K562 (cell line): ENCODE measurements around the gene JPT1. TPM values are rescaled to one million over a fixed set of nuclear protein-coding genes. Genes with fewer than 3 reads are reported as not detected.

Experiments used
- ATAC-seq: fragments of 200-7000 bp; cut with Tn5 transposase; 3 replicates; pipeline ENCODE4 v1.9.1; 2020; ENCODE audit warnings: moderate library complexity
- Bru-seq: library from RNA; stranded (reverse); fragments of 400-500 nt; gene quantifications from one replicate; lab custom pipeline; 2021; lab: Mats Ljungman, UMichigan
- BruChase-seq, 2 experiments: library from RNA; stranded (reverse); fragments of 400-500 nt; gene quantifications; one replicate each; lab custom pipeline; 2021; lab: Mats Ljungman, UMichigan
- BruUV-seq: library from RNA; stranded (reverse); fragments of 400-500 nt; replicated peaks from 2 replicates; lab custom pipeline; 2021; lab: Mats Ljungman, UMichigan
- CTCF ChIA-PET: fragments of 300-600 bp; formaldehyde crosslinking; extraction: SDS; loops from one replicate; lab custom pipeline; 2021; ENCODE audit warnings: low intra/inter-chr PET ratio; lab: Yijun Ruan, JAX
- POLR2A ChIA-PET: fragments of 300-600, 350-650 bp; sonication (Branson Sonifier 250); formaldehyde crosslinking; extraction: SDS; loops from one replicate; lab custom pipeline; 2021; ENCODE audit warnings: antibody characterized with exemption, inconsistent platforms; lab: Yijun Ruan, JAX
- DNase-seq, 4 experiments: peaks; one replicate each; pipeline versions ENCODE4 v3.0.0 to v3.0.0-alpha.2; 2011 to 2018; ENCODE audit warnings: low spot score in 3 of 4, mixed read lengths in 3 of 4; ENCODE audit errors: extremely low read depth in 1 of 4
- FAIRE-seq: peaks from 2 replicates; lab custom pipeline; 2011; peaks lifted over from hg19 to GRCh38; lab: Jason Lieb, UNC
- H2AFZ ChIP-seq: 2 replicates; pipeline ENCODE4 v1.6.0; 2011; ENCODE audit warnings: low read depth, low read length, control low read depth, inconsistent platforms
- H3K27ac ChIP-seq: fragments of 200-600 bp; 3 replicates; pipeline ENCODE4 v1.8.0; 2011; ENCODE audit warnings: low read depth, mild to moderate bottlenecking, control low read depth, inconsistent platforms, low read length, moderate library complexity, mixed read lengths; ENCODE audit errors: extremely low read depth
- H3K27me3 ChIP-seq, 2 experiments: fragments of 300-600 bp in 1 of 2; 2 replicates in 1 of 2; 3 replicates in 1 of 2; pipeline versions ENCODE4 v1.6.0 to v1.8.0; 2011; ENCODE audit warnings: inconsistent platforms in 2 of 2, low read length in 2 of 2, mild to moderate bottlenecking in 1 of 2, mixed read lengths in 1 of 2, moderate library complexity in 1 of 2; ENCODE audit not compliant: control insufficient read depth in 2 of 2, insufficient read depth in 2 of 2
- H3K36me3 ChIP-seq: fragments of 300-600 bp; 3 replicates; pipeline ENCODE4 v1.8.0; 2011; ENCODE audit warnings: mild to moderate bottlenecking, low read length, inconsistent platforms; ENCODE audit not compliant: control insufficient read depth, insufficient read depth
- H3K4me1 ChIP-seq, 2 experiments: fragments of 200-600 bp in 1 of 2; replicated peaks in 1 of 2; 2 replicates in 1 of 2; 3 replicates in 1 of 2; pipeline versions ENCODE4 v1.5.1 to v1.8.0; 2011; ENCODE audit warnings: inconsistent platforms in 2 of 2, low read length in 2 of 2, mild to moderate bottlenecking in 1 of 2, mixed read lengths in 1 of 2, moderate library complexity in 1 of 2; ENCODE audit not compliant: control insufficient read depth in 2 of 2, insufficient read depth in 2 of 2
- H3K4me2 ChIP-seq: 2 replicates; pipeline ENCODE4 v1.6.1; 2011; ENCODE audit warnings: low read length, control low read depth, inconsistent platforms, mixed read lengths; ENCODE audit not compliant: insufficient read depth
- H3K4me3 ChIP-seq: fragments of 200-600 bp; sonication (generic), shearing (Covaris generic); 2 replicates; pipeline ENCODE4 v1.5.1; 2016; ENCODE audit warnings: control low read depth, inconsistent platforms
- H3K79me2 ChIP-seq: fragments of 200-600 bp; 3 replicates; pipeline ENCODE4 v1.8.0; 2011; ENCODE audit warnings: low read length, inconsistent platforms; ENCODE audit not compliant: control insufficient read depth, insufficient read depth
- H3K9ac ChIP-seq, 2 experiments: 2 replicates each; pipeline versions ENCODE4 v1.6.0 to v1.6.1; 2011; ENCODE audit warnings: low read depth in 2 of 2, low read length in 2 of 2, control low read depth in 1 of 2, inconsistent platforms in 1 of 2, mild to moderate bottlenecking in 1 of 2, mixed read lengths in 1 of 2; ENCODE audit not compliant: insufficient read depth in 1 of 2
- H3K9me1 ChIP-seq: one replicate; pipeline ENCODE4 v1.6.0; 2011; ENCODE audit warnings: inconsistent platforms, mild to moderate bottlenecking, low read length, moderate library complexity; ENCODE audit not compliant: control insufficient read depth, insufficient read depth
- H3K9me3 ChIP-seq: replicated peaks from 2 replicates; pipeline ENCODE4 v1.5.1; 2011; ENCODE audit warnings: low read depth, low read length, inconsistent platforms; ENCODE audit not compliant: control insufficient read depth, insufficient read depth
- H4K20me1 ChIP-seq: replicated peaks from 2 replicates; pipeline ENCODE4 v1.6.1; 2011; ENCODE audit warnings: low read length, inconsistent platforms, mixed read lengths; ENCODE audit not compliant: control insufficient read depth, insufficient read depth
- BACH1 ChIP-seq: fragments of 200-800 bp; sonication (Bioruptor generic); IDR thresholded peaks from 2 replicates; pipeline ENCODE4 v1.6.1; 2016; ENCODE audit warnings: missing genetic modification characterization, missing compliant biosample characterization
- E2F3 ChIP-seq: fragments of 250-450 bp; sonication (Bioruptor Pico); IDR thresholded peaks from 2 replicates; pipeline ENCODE4 v1.4.0; 2020; ENCODE audit warnings: mild to moderate bottlenecking
- FOXP4 ChIP-seq: sonication (generic); formaldehyde crosslinking; IDR thresholded peaks from 2 replicates; pipeline ENCODE4 v1.8.0; 2022; ENCODE audit warnings: mild to moderate bottlenecking, missing genetic modification reagents, borderline replicate concordance
- MXD1 ChIP-seq: fragments of 250-450 bp; sonication (Bioruptor Pico); IDR thresholded peaks from 2 replicates; pipeline ENCODE4 v1.8.0; 2021; ENCODE audit warnings: borderline replicate concordance, mild to moderate bottlenecking, moderate library complexity; ENCODE audit not compliant: poor library complexity, severe bottlenecking
- NCOA1 ChIP-seq: fragments of 450-650 bp; IDR thresholded peaks from 2 replicates; pipeline ENCODE4 v1.6.1; 2016; ENCODE audit warnings: low read depth
- NFE2 ChIP-seq: IDR thresholded peaks from 2 replicates; pipeline ENCODE4 v1.6.1; 2014; ENCODE audit warnings: antibody characterized with exemption, low read depth
- SMAD3 ChIP-seq: fragments of 450-650 bp; formaldehyde crosslinking; conservative IDR thresholded peaks from 2 replicates; pipeline ENCODE4 v1.4.0; 2020; ENCODE audit warnings: mild to moderate bottlenecking
- SP2 ChIP-seq: IDR thresholded peaks from 2 replicates; pipeline ENCODE4 v1.6.1; 2011; ENCODE audit warnings: mild to moderate bottlenecking, low read depth, low read length, moderate library complexity; ENCODE audit not compliant: poor library complexity, severe bottlenecking; ENCODE audit errors: extremely low read depth
- VEZF1 ChIP-seq: fragments of 200-800 bp; sonication (Bioruptor generic); IDR thresholded peaks from 2 replicates; pipeline ENCODE4 v1.6.1; 2017; ENCODE audit warnings: missing genetic modification characterization, missing compliant biosample characterization
- ZSCAN32 ChIP-seq: fragments of 450-650 bp; formaldehyde crosslinking; IDR thresholded peaks from 2 replicates; pipeline ENCODE4 v1.4.0; 2020; ENCODE audit warnings: mild to moderate bottlenecking, moderate library complexity
- WGBS: fragments of 100-300 bp; shearing (Covaris generic); methylation state at CpG from one replicate; pipeline ENCODE4 v1.1.6; 2016; ENCODE audit warnings: low coverage, mixed read lengths; ENCODE audit not compliant: insufficient coverage; ENCODE audit errors: missing lambda C conversion rate; 5-methylcytosine and 5-hydroxymethylcytosine counted together
- in situ Hi-C: fragments of 300-500 bp; cut with MboI; formaldehyde crosslinking; loops from 4 replicates; pipeline ENCODE4 v1.15.0; 2018; ENCODE audit warnings: inconsistent platforms, mixed read lengths
- intact Hi-C: fragments of 100-400 bp; cut with micrococcal nuclease; formaldehyde crosslinking; loops from 2 replicates; pipeline ENCODE4 v1.14.2; 2022
- long read RNA-seq, 3 experiments: library from polyadenylated mRNA in 2 of 3; library from RNA in 1 of 3; unstranded in 2 of 3; stranded (forward) in 1 of 3; transcript quantifications; one replicate each; pipeline ENCODE4 v2.0.0, GENCODE V29; 2019 to 2022
- polyA minus RNA-seq, 3 experiments: library from RNA; depleted of rRNA, polyadenylated mRNA; stranded (reverse); fragments of >200 nt; gene quantifications; 2 replicates each; pipeline ENCODE4 v1.2.3, GENCODE V29; 2011
- polyA plus RNA-seq, 8 experiments: library from polyadenylated mRNA; depleted of rRNA in 4 of 8; stranded (reverse) in 5 of 8; unstranded in 3 of 8; fragments of >200 nt; fragmentation: Nextera tagmentation in 2 of 8; fragmentation: Illumina TruSeq in 1 of 8; extraction: Ambion mirVana in 2 of 8; extraction: Trizol in 1 of 8; gene quantifications; 2 replicates each; pipeline versions ENCODE4 v1.2.1 to v1.2.3, GENCODE V29; 2011 to 2014; ENCODE audit warnings: inconsistent platforms in 1 of 8, missing spikeins in 1 of 8
- total RNA-seq, 7 experiments: library from RNA; depleted of rRNA in 6 of 7; stranded (reverse); fragments of >200 nt in 6 of 7; fragmentation: Illumina TruSeq in 2 of 7; extraction: Trizol in 2 of 7; gene quantifications; 2 replicates each; pipeline versions ENCODE4 v1.2.1 to v1.2.3, GENCODE V29; 2011 to 2021; ENCODE audit warnings: low replicate concordance in 1 of 7

The JPT1 gene
- 60.0 and 81.0 TPM in 2 replicates for total RNA-seq (2011; cell fraction: chromatin; rRNA removed; ENCODE audit: low replicate concordance)
- total RNA-seq (2011; cell fraction: nucleolus; rRNA removed), result 77.1 and 90.4 TPM in 2 replicates
- 68.9 and 75.0 TPM in 2 replicates for total RNA-seq (2011; cell fraction: nucleoplasm; rRNA removed)
- total RNA-seq (2014; rRNA removed) (131 and 132 TPM in 2 replicates), total RNA-seq (2014; rRNA removed; fragmentation: Illumina TruSeq; extraction: Trizol) (168 and 185 TPM in 2 replicates), total RNA-seq (2015; rRNA removed; fragmentation: Illumina TruSeq; extraction: Trizol) (290 and 292 TPM in 2 replicates), total RNA-seq (2021) (243 and 245 TPM in 2 replicates), polyA plus RNA-seq (2011; rRNA removed) (54.0 and 56.7 TPM in 2 replicates), polyA plus RNA-seq (2014; fragmentation: Illumina TruSeq; extraction: Trizol) (276 and 277 TPM in 2 replicates), polyA plus RNA-seq (2014; fragmentation: Nextera tagmentation; extraction: Ambion mirVana) (10 to 100 TPM; 67.8 to 77.7 TPM), polyA plus RNA-seq (2014; rRNA removed) (144 and 237 TPM in 2 replicates), polyA minus RNA-seq (2011; rRNA and poly(A)+ RNA removed) (46.8 and 55.1 TPM in 2 replicates), Bru-seq, nascent RNA (percentile 97 among the genes with signal in this experiment), BruChase-seq, experiment 1, labeled RNA remaining after a 2-hour chase (percentile 91 among the genes with signal in this experiment), BruChase-seq, experiment 2, labeled RNA remaining after a 6-hour chase (percentile 93 among the genes with signal in this experiment)
- polyA plus RNA-seq (2011; cell fraction: cytosol; rRNA removed), result 112 and 122 TPM in 2 replicates
- 68.8 and 82.6 TPM in 2 replicates for polyA plus RNA-seq (2011; cell fraction: nucleus; rRNA removed)
- 165 and 353 TPM in 2 replicates for polyA plus RNA-seq (2012)
- 131 and 146 TPM in 2 replicates for polyA minus RNA-seq (2011; cell fraction: cytosol; rRNA and poly(A)+ RNA removed)
- polyA minus RNA-seq (2011; cell fraction: nucleus; rRNA and poly(A)+ RNA removed), result 35.1 and 49.8 TPM in 2 replicates
- long read RNA-seq, experiment 1, partial matches to known transcripts, result 0 of 186 reads
- long read RNA-seq, experiment 1, other reads (novel, unspliced or antisense), result 185 of 186 reads
- long read RNA-seq, experiment 2, partial matches to known transcripts, result 5 of 90 reads
- long read RNA-seq, experiment 2, other reads (novel, unspliced or antisense), result 85 of 90 reads
- long read RNA-seq, experiment 3, partial matches to known transcripts, result 0 of 6 reads
- long read RNA-seq, experiment 3, other reads (novel, unspliced or antisense), result 6 of 6 reads

- FAIRE-seq, result peak; percentile 95
- intact Hi-C loops, result loop anchor here (1.0 to 5.0 kb wide), 2 partner anchors 44 to 48 kb away; no protein-coding TSS in a partner anchor
- Histone ChIP-seq H4K20me1 (peaks cover 11% of the 10 kb centered on the region; the same call in 1 of the 2 replicates), H3K79me2 (peaks cover 53% of the 10 kb centered on the region), H3K4me3 (peak within 1 kb of the TSS; percentile 98), H3K9ac (peak within 1 kb of the TSS; percentile 94 to 100), H3K9me1 (no peaks in the 10 kb centered on the region), H3K9me3 (no peaks in the 10 kb centered on the region), H3K4me1 (peaks cover 15 to 20% of the 10 kb centered on the region in 2 experiments), H3K27ac (peak within 1 kb of the TSS; percentile 94), H2AFZ (peak within 1 kb of the TSS; percentile 91), H3K4me2 (peak within 1 kb of the TSS; percentile 95), H3K36me3 (peaks cover 18% of the 10 kb centered on the region), H3K27me3 (no peaks in the 10 kb centered on the region)
- ChIA-PET CTCF (no interaction called here), POLR2A (interaction anchor here (0.5 to 4.1 kb wide), 40 partner anchors 9 to 388 kb away, joined by 3 to 55 read pairs (median 4); partner anchors contain the start of genes GGA3, MRPS7, NT5C and NUP85)
- no TSS peak for BruUV-seq
- peak; percentile 97 for ATAC-seq
- DNase-seq, result peak; percentile 97 to 99 (median 99)
- in situ Hi-C loops, result no loop called here
- WGBS, result 1% methylated on average over 54 of the region's 67 CpGs
- TF ChIP-seq ZSCAN32 (CRISPR knock-in tag), result peak; percentile 7; the same call in 1 of the 2 replicates
- TF ChIP-seq SMAD3 (CRISPR knock-in tag), result 0 out of 2 replicates have a peak, but pooled peaks have one; percentile 22
- TF ChIP-seq E2F3, result no peak
- TF ChIP-seq FOXP4 (CRISPR knock-in tag), result no peak; the same call in 1 of the 2 replicates
- TF ChIP-seq BACH1 (tag), result 0 out of 2 replicates have a peak, but pooled peaks have one; percentile 19
- TF ChIP-seq VEZF1, result peak; percentile 68
- peak; percentile 89 for TF ChIP-seq SP2
- 0 out of 2 replicates have a peak, but pooled peaks have one; percentile 46 for TF ChIP-seq NCOA1
- TF ChIP-seq MXD1 (CRISPR knock-in tag), result no peak
- TF ChIP-seq NFE2, result peak; percentile 92
Observed at GRCh38 chr17:75154195-75155106, at the start of gene JPT1. JPT1 (minus strand) TSS chr17:75154512; CDS start chr17:75154397, 115 bp downstream.
